Gastroesophageal sphincter (tissue), 4 donors: Measurements from ENCODE around the gene TPRA1. TPM values are rescaled to one million over a fixed set of nuclear protein-coding genes. Genes with fewer than 3 reads are reported as not detected.

ENCODE experiments used
- ATAC-seq: fragments of 150-250 bp; one replicate; pipeline ENCODE4 v1.9.1; 2016; ENCODE audit warnings: mild to moderate bottlenecking, moderate library complexity
- H3K27ac ChIP-seq, 4 donors: fragments of 200-600 bp; sonication (generic) in 3 of 4; 1 replicate in 3 of 4; 2 replicates in 1 of 4; pipeline ENCODE4 v1.5.1; 2016 to 2019
- H3K27me3 ChIP-seq: fragments of 200-600 bp; sonication (generic); one replicate; pipeline ENCODE4 v1.5.1; 2019
- H3K36me3 ChIP-seq, 2 donors: fragments of 200-600 bp; sonication (generic); one replicate each; pipeline ENCODE4 v1.5.1; 2019; ENCODE audit warnings: control low read depth in 1 of 2
- H3K4me1 ChIP-seq, 3 donors: fragments of 200-600 bp; sonication (generic); 1 replicate in 2 of 3; 2 replicates in 1 of 3; pipeline ENCODE4 v1.5.1; 2016 to 2019; ENCODE audit warnings: control low read depth in 2 of 3
- H3K4me3 ChIP-seq, 2 donors: fragments of 200-600 bp; sonication (generic); one replicate each; pipeline ENCODE4 v1.5.1; 2019; ENCODE audit warnings: mild to moderate bottlenecking in 1 of 2, moderate library complexity in 1 of 2
- H3K9me3 ChIP-seq, 3 donors: fragments of 200-600 bp; sonication (generic); one replicate each; pipeline ENCODE4 v1.5.1; 2017 to 2019; ENCODE audit warnings: control low read depth in 2 of 3
- CTCF ChIP-seq, 4 experiments: fragments of 200-600 bp in 2 of 4; fragments of 450-650 bp in 2 of 4; sonication (generic) in 1 of 4; IDR thresholded peaks; one replicate each; pipeline ENCODE4 v1.5.1; 2017 to 2019; ENCODE audit warnings: antibody characterized with exemption in 4 of 4, mild to moderate bottlenecking in 2 of 4, moderate library complexity in 2 of 4
- EP300 ChIP-seq: sonication (generic); formaldehyde crosslinking; IDR thresholded peaks from one replicate; pipeline ENCODE4 v1.6.1; 2017; ENCODE audit warnings: antibody characterized with exemption, mild to moderate bottlenecking
- POLR2A ChIP-seq, 2 donors: fragments of 450-650 bp; IDR thresholded peaks; one replicate each; pipeline ENCODE4 v1.6.1; 2017; ENCODE audit warnings: antibody characterized with exemption in 2 of 2, mild to moderate bottlenecking in 2 of 2, moderate library complexity in 1 of 2
- POLR2AphosphoS5 ChIP-seq: sonication (generic); formaldehyde crosslinking; IDR thresholded peaks from one replicate; pipeline ENCODE4 v1.6.1; 2017; ENCODE audit warnings: antibody characterized with exemption
- WGBS, 2 donors: methylation state at CpG; one replicate each; pipeline ENCODE4 v1.1.5; 2018; ENCODE audit warnings: low coverage in 1 of 2; 5-methylcytosine and 5-hydroxymethylcytosine counted together
- total RNA-seq, 4 donors: library from RNA; depleted of rRNA; stranded (reverse); fragments of >200 nt; gene quantifications; one replicate each; pipeline ENCODE4 v1.1.0, GENCODE V29; 2016

Gene TPRA1
- total RNA-seq, 4 donors from 2014 or later = 25.6 to 36.3 (median 33.2) TPM

- TF ChIP-seq EP300 (no peak), POLR2A (IDR thresholded peaks at IDR 0.05) (no peak), CTCF (IDR thresholded peaks at IDR 0.05) (peak in 3 of 4 experiments; percentile 60 to 82 (median 73)), POLR2AphosphoS5 (no peak)
- no peak overlapping the region for H3K4me3 ChIP-seq
- peaks cover 0 to 26% (median 17%) of the 10 kb centered on the region in 3 donors for H3K4me1 ChIP-seq
- ATAC-seq = peak; percentile 47
- no peak overlapping the region for H3K27ac ChIP-seq
- H3K27me3 ChIP-seq = no peaks in the 10 kb centered on the region
- WGBS, 2 donors = no CpG with 5 or more reads among the region's 10 CpGs
- no peaks in the 10 kb centered on the region for H3K9me3 ChIP-seq
- H3K36me3 ChIP-seq = no peaks in the 10 kb centered on the region
Measured at GRCh38 chr3:127544192-127544802, 46.2 kb downstream of the TPRA1 start.

DNA sequence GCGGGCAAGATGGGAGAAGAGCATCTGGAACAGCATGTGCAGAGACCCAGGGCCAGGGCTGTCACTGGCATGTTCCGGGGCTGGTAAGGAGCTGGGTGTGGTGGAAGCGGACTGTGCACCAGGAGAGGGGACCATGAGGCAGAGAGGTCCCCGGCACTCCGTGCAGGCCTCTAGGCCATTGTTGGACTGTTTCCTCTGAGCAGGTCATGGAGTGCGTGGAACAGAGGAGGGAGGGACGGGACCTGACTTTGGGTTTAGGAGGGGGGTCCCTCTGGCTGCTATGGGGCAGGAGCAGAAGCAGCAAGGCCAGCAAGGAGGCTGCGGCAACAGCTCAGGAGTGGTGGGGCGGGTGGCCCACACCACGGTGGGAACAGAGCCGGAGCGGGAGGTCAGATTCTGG, 47.1 kb downstream of the TPRA1 start:
- 95% methylated on average over 6 of the region's 12 CpGs; no CpG with 5 or more reads in 1 of the 2 donors for WGBS, 2 donors
- H3K27me3 ChIP-seq = no peaks in the 10 kb centered on the region
- no peak overlapping the region for H3K4me3 ChIP-seq
- H3K9me3 ChIP-seq = no peaks in the 10 kb centered on the region
- TF ChIP-seq CTCF (IDR thresholded peaks at IDR 0.05) (no peak), POLR2A (IDR thresholded peaks at IDR 0.05) (no peak), POLR2AphosphoS5 (no peak), EP300 (no peak)
- no peak overlapping the region for H3K27ac ChIP-seq
- H3K4me1 ChIP-seq = peaks cover 0 to 25% (median 16%) of the 10 kb centered on the region in 3 donors
- no peak for ATAC-seq
- H3K36me3 ChIP-seq = no peaks in the 10 kb centered on the region

DNA sequence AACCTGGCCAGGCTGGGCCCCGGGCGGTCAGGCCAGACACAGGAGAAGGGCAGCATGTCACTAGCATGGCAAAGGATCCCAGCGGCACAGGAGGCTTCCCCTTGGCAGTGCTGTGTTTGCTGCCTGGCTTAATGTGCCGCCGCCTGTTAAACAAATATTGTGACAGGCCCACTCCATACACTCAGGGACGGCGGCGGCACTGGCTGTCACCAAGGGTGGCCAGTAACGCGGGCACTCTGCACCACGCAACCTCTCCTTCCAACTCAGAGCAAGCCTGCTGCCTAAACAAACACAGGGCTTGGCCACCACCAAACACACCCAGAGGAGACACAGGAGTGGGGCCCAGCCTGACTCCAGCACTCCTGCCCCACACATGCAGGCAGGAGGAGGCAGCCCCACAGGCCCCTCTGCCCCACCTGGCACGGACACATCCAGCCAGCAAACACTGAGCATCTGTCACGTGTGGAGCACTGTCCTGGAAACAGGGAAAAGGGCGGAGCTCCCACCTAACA, 48.0 kb downstream of the TPRA1 start:
- H3K9me3 ChIP-seq = no peaks in the 10 kb centered on the region
- peaks cover 0 to 17% (median 9%) of the 10 kb centered on the region in 3 donors for H3K4me1 ChIP-seq
- TF ChIP-seq POLR2AphosphoS5 = no peak
- no peak for TF ChIP-seq POLR2A (IDR thresholded peaks at IDR 0.05)
- TF ChIP-seq EP300 = no peak
- H3K27me3 ChIP-seq = peaks cover under 1% of the 10 kb centered on the region
- ATAC-seq = no peak
- H3K4me3 ChIP-seq = no peak overlapping the region
- WGBS, 2 donors = 80% methylated on average over 1 of the region's 14 CpGs; no CpG with 5 or more reads in 1 of the 2 donors
- no peak overlapping the region for H3K27ac ChIP-seq
- H3K36me3 ChIP-seq = no peaks in the 10 kb centered on the region

- Histone ChIP-seq H3K9me3 (no peaks in the 10 kb centered on the region), H3K4me3 (no peak overlapping the region), H3K4me1 (peaks cover 0 to 6% (median 0%) of the 10 kb centered on the region in 3 donors), H3K27me3 (peaks cover 8% of the 10 kb centered on the region), H3K27ac (no peak overlapping the region), H3K36me3 (no peaks in the 10 kb centered on the region)
- 86% methylated on average over 2 of the region's 5 CpGs; no CpG with 5 or more reads in 1 of the 2 donors for WGBS, 2 donors
- TF ChIP-seq POLR2A (IDR thresholded peaks at IDR 0.05) (no peak), EP300 (no peak), CTCF (IDR thresholded peaks at IDR 0.05) (no peak), POLR2AphosphoS5 (no peak)
- no peak for ATAC-seq
Measured at GRCh38 chr3:127541320-127541719, 49.2 kb downstream of the TPRA1 start.

GRCh38 chr3:127539366-127540060, 51.0 kb downstream of the TPRA1 start:
- Histone ChIP-seq H3K27me3 (peaks cover 8% of the 10 kb centered on the region), H3K4me1 (peaks cover 0 to 3% (median 0%) of the 10 kb centered on the region in 3 donors), H3K27ac (no peak overlapping the region), H3K4me3 (no peak overlapping the region), H3K36me3 (no peaks in the 10 kb centered on the region), H3K9me3 (no peaks in the 10 kb centered on the region)
- TF ChIP-seq CTCF (IDR thresholded peaks at IDR 0.05) (no peak), EP300 (no peak), POLR2A (IDR thresholded peaks at IDR 0.05) (no peak), POLR2AphosphoS5 (no peak)
- WGBS, 2 donors = 50 to 77% methylated on average over 2 to 11 of the region's 17 CpGs
- no peak for ATAC-seq
